Panc1 (cell line): ENCODE data around the gene PRSS22. TPM values are rescaled to one million over a fixed set of nuclear protein-coding genes. Genes with fewer than 3 reads are reported as not detected.

Experiments
- ATAC-seq: fragments of 200-7000 bp; cut with Tn5 transposase; 2 replicates; pipeline ENCODE4 v1.9.1; 2020; ENCODE audit warnings: mild to moderate bottlenecking, moderate library complexity
- BruUV-seq: library from RNA; stranded (reverse); fragments of 400-500 nt; replicated peaks from 2 replicates; lab custom pipeline; 2021; lab: Mats Ljungman, UMichigan
- CTCF ChIA-PET: fragments of 300-600 bp; sonication (Branson Sonifier 250); formaldehyde crosslinking; loops from one replicate; lab custom pipeline; 2022; ENCODE audit warnings: antibody characterized with exemption; lab: Charles Lee
- POLR2A ChIA-PET: fragments of 300-600 bp; sonication (Branson Sonifier 250); formaldehyde crosslinking; loops from one replicate; lab custom pipeline; 2022; ENCODE audit warnings: antibody characterized with exemption; lab: Charles Lee
- DNase-seq: peaks from one replicate; pipeline ENCODE4 v3.0.0-alpha.2; 2010; ENCODE audit warnings: low read depth, low spot score
- H3K27ac ChIP-seq: 2 replicates; pipeline ENCODE4 v1.5.1; 2011; ENCODE audit warnings: mild to moderate bottlenecking, low read length, inconsistent platforms
- H3K27me3 ChIP-seq: fragments of 200-500 bp; sonication (Bioruptor generic); 2 replicates; pipeline ENCODE4 v1.6.0; 2014; ENCODE audit warnings: low read length, inconsistent platforms; ENCODE audit not compliant: control insufficient read depth, insufficient read depth
- H3K36me3 ChIP-seq: fragments of 200-500 bp; sonication (Bioruptor generic); 2 replicates; pipeline ENCODE4 v1.5.1; 2014; ENCODE audit warnings: inconsistent platforms, mild to moderate bottlenecking, low read length, moderate library complexity; ENCODE audit not compliant: control insufficient read depth, insufficient read depth
- H3K4me1 ChIP-seq: 2 replicates; pipeline ENCODE4 v1.5.1; 2011; ENCODE audit warnings: inconsistent platforms, mild to moderate bottlenecking, low read length, moderate library complexity; ENCODE audit not compliant: control insufficient read depth, insufficient read depth
- H3K4me3 ChIP-seq, 2 experiments: 2 replicates each; pipeline ENCODE4 v1.5.1; 2011 to 2012; ENCODE audit warnings: low read depth in 2 of 2, low read length in 2 of 2, mild to moderate bottlenecking in 2 of 2, inconsistent platforms in 1 of 2, moderate library complexity in 1 of 2
- H3K9me3 ChIP-seq: fragments of 200-500 bp; sonication (Bioruptor generic); 2 replicates; pipeline ENCODE4 v1.5.1; 2014; ENCODE audit warnings: low read depth, mild to moderate bottlenecking, inconsistent platforms, low read length, moderate library complexity; ENCODE audit not compliant: control insufficient read depth, insufficient read depth
- POLR2AphosphoS5 ChIP-seq: IDR thresholded peaks from 2 replicates; pipeline ENCODE4 v1.6.1; 2012; ENCODE audit warnings: mild to moderate bottlenecking, low read depth, low read length, moderate library complexity
- SIN3A ChIP-seq: IDR thresholded peaks from 2 replicates; pipeline ENCODE4 v1.6.1; 2012; ENCODE audit warnings: low read depth, mild to moderate bottlenecking, low read length, moderate library complexity, borderline replicate concordance; ENCODE audit not compliant: insufficient read depth
- TCF7L2 ChIP-seq: IDR thresholded peaks from 2 replicates; pipeline ENCODE4 v1.6.1; 2011; ENCODE audit warnings: mild to moderate bottlenecking, low read depth, low read length, inconsistent platforms
- in situ Hi-C: cut with HindIII; loops from 2 replicates; pipeline ENCODE4 v1.10.0; 2016; ENCODE audit warnings: low sequenced_read_pairs, low pct_unique_long_range_greater_than_20kb
- intact Hi-C: fragments of 100-400 bp; cut with micrococcal nuclease; formaldehyde crosslinking; loops from one replicate; pipeline ENCODE4 v1.10.0; 2022; ENCODE audit not compliant: unreplicated experiment
- total RNA-seq: library from RNA; stranded (reverse); gene quantifications from one replicate; pipeline ENCODE4 v1.2.1, GENCODE V29; 2021; ENCODE audit not compliant: unreplicated experiment
- TF ChIP-seq, protein P1 (sequence below): fragments of 450-650 bp; IDR thresholded peaks from 2 replicates; pipeline ENCODE4 v1.5.1; 2017; ENCODE audit warnings: mild to moderate bottlenecking
- TF ChIP-seq, protein P2 (sequence below), 2 experiments: IDR thresholded peaks; 2 replicates each; pipeline ENCODE4 v1.6.1; 2011 to 2012; ENCODE audit warnings: low read depth in 2 of 2, control low read depth in 1 of 2, low read length in 1 of 2, mild to moderate bottlenecking in 1 of 2, moderate library complexity in 1 of 2; ENCODE audit not compliant: insufficient read depth in 1 of 2

PRSS22 gene
- total RNA-seq, 1 experiment from 2014 or later = 23.9 TPM

DNA sequence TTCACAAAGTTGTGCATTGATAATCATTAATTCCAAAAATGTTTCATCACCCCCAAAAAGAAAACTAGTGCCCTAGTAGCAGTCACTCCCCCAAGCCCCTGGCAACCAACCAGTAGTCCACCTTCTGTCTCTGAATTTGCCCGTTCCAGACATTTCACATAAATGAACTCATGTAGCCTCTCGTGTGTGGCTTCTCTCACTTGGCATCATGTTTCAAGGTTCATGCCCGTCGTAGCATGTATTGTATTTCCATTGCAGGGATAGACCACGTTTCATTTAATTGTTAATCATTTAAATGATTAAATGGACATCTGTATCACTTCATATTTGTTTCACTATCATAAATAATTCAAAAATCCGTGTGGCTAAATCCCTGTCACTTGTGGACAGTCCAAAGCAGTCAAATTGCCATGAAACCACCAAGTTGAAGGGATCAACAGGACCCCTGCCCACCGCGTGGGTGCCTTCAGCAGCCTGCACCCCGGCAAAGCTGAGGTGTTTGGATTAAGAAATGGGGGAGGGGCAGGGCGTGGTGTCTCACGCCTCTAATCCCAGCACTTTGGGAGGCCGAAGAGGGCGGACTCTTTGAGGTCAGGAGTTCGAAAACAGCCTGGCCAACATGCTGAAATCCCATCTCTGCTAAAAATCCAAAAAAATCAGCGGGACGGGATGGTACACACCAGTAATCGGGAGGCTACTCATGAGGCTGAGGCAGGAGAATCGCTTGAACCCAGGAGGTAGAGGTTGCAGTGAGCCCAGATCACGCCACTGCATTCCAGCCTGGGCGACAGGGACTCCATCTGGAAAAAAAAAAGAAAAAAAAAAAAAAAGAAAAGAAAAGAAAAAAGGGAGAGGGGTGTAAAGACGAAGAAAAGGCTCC is 16.3 kb upstream of the PRSS22 start:
- ATAC-seq (no peak; the same call in 1 of the 2 replicates), DNase-seq (no peak)
- peak overlapping the region; percentile 2 to 33; a peak in 2 of 4 replicates for H3K4me3 ChIP-seq
- no peaks in the 10 kb centered on the region for H3K27me3 ChIP-seq
- no TSS peak for BruUV-seq
- H3K4me1 ChIP-seq = peaks cover 16% of the 10 kb centered on the region; the same call in 1 of the 2 replicates
- ChIA-PET POLR2A (interaction anchor here (0.6 kb wide), 2 partner anchors 101 to 158 kb away, joined by 3 to 7 read pairs; no protein-coding TSS in a partner anchor), CTCF (interaction anchor here (0.6 kb wide), 3 partner anchors 31 to 1494 kb away, joined by 6 to 11 read pairs (median 8); no protein-coding TSS in a partner anchor)
- intact Hi-C loops (no loop called here), in situ Hi-C loops (no loop called here)
- H3K36me3 ChIP-seq = no peaks in the 10 kb centered on the region
- H3K9me3 ChIP-seq = no peaks in the 10 kb centered on the region
- TF ChIP-seq, protein P1, sequence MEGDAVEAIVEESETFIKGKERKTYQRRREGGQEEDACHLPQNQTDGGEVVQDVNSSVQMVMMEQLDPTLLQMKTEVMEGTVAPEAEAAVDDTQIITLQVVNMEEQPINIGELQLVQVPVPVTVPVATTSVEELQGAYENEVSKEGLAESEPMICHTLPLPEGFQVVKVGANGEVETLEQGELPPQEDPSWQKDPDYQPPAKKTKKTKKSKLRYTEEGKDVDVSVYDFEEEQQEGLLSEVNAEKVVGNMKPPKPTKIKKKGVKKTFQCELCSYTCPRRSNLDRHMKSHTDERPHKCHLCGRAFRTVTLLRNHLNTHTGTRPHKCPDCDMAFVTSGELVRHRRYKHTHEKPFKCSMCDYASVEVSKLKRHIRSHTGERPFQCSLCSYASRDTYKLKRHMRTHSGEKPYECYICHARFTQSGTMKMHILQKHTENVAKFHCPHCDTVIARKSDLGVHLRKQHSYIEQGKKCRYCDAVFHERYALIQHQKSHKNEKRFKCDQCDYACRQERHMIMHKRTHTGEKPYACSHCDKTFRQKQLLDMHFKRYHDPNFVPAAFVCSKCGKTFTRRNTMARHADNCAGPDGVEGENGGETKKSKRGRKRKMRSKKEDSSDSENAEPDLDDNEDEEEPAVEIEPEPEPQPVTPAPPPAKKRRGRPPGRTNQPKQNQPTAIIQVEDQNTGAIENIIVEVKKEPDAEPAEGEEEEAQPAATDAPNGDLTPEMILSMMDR = 0 out of 2 replicates have a peak, but pooled peaks have one; percentile 44
- TF ChIP-seq, protein P2, sequence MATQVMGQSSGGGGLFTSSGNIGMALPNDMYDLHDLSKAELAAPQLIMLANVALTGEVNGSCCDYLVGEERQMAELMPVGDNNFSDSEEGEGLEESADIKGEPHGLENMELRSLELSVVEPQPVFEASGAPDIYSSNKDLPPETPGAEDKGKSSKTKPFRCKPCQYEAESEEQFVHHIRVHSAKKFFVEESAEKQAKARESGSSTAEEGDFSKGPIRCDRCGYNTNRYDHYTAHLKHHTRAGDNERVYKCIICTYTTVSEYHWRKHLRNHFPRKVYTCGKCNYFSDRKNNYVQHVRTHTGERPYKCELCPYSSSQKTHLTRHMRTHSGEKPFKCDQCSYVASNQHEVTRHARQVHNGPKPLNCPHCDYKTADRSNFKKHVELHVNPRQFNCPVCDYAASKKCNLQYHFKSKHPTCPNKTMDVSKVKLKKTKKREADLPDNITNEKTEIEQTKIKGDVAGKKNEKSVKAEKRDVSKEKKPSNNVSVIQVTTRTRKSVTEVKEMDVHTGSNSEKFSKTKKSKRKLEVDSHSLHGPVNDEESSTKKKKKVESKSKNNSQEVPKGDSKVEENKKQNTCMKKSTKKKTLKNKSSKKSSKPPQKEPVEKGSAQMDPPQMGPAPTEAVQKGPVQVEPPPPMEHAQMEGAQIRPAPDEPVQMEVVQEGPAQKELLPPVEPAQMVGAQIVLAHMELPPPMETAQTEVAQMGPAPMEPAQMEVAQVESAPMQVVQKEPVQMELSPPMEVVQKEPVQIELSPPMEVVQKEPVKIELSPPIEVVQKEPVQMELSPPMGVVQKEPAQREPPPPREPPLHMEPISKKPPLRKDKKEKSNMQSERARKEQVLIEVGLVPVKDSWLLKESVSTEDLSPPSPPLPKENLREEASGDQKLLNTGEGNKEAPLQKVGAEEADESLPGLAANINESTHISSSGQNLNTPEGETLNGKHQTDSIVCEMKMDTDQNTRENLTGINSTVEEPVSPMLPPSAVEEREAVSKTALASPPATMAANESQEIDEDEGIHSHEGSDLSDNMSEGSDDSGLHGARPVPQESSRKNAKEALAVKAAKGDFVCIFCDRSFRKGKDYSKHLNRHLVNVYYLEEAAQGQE (IDR thresholded peaks at IDR 0.05; ENCODE audit: insufficient read depth in 1 of 2, low read depth in 2 of 2, low read length in 1 of 2) = no peak
- H3K27ac ChIP-seq = peak overlapping the region; percentile 44

DNA sequence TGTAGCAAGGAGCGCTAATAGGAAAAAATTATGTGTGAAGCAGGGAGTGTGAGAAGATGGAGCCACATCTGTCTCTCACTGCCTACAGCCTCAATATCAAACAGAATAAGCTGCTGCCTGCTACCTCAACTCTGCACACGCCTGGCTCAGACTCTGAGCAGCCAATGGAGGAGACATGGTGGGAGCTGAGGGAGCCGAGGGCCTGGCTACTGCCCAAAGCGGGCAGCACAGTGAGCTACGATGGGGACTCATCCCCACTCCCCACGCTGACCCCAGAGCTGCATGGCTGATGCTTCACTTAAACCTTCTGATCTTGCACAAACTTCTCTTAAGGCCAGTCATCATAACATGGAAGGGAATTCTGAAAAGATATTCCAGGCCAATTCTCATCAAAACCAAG is 14.0 kb upstream of the PRSS22 start:
- H3K27ac ChIP-seq = 0 out of 2 replicates have a peak overlapping the region, but pooled peaks have one; percentile 11
- H3K4me1 ChIP-seq = peaks cover 23% of the 10 kb centered on the region
- no peaks in the 10 kb centered on the region for H3K36me3 ChIP-seq
- H3K27me3 ChIP-seq = no peaks in the 10 kb centered on the region
- CTCF ChIA-PET = interaction anchor here (1.4 kb wide), 1 partner anchor 32 kb away, joined by 4 read pairs; no protein-coding TSS in a partner anchor
- TF ChIP-seq, protein P1 = no peak
- TF ChIP-seq TCF7L2 (no peak), SIN3A (no peak), POLR2AphosphoS5 (no peak)
- no peaks in the 10 kb centered on the region for H3K9me3 ChIP-seq
- intact Hi-C loops (no loop called here), in situ Hi-C loops (no loop called here)
- no peak overlapping the region for H3K4me3 ChIP-seq
- ATAC-seq (no peak), DNase-seq (no peak)
- POLR2A ChIA-PET = no interaction called here
- no TSS peak for BruUV-seq
